Psoas muscle (tissue), 8 donors: Measurements from ENCODE around the gene ACLY. TPM values are rescaled to one million over a fixed set of nuclear protein-coding genes. Genes with fewer than 3 reads are reported as not detected.

Experiments used
- ATAC-seq, 4 donors: fragments of 200-7000 bp; cut with Tn5 transposase; one replicate each; pipeline ENCODE4 v1.9.1; 2020; ENCODE audit warnings: moderate library complexity in 3 of 4, mild to moderate bottlenecking in 2 of 4
- DNase-seq, 2 donors: peaks; one replicate each; pipeline ENCODE4 v3.0.0-alpha.2; 2020
- H3K27ac ChIP-seq: fragments of 200-600 bp; one replicate; pipeline ENCODE4 v1.8.0; 2022
- H3K27me3 ChIP-seq, 3 donors: fragments of 200-600 bp in 1 of 3; one replicate each; pipeline versions ENCODE4 v1.6.1 to v1.8.0; 2013 to 2022; ENCODE audit warnings: low read length in 2 of 3, mild to moderate bottlenecking in 2 of 3, moderate library complexity in 1 of 3; ENCODE audit not compliant: insufficient read depth in 3 of 3
- H3K36me3 ChIP-seq, 2 donors: fragments of 200-600 bp in 1 of 2; one replicate each; pipeline versions ENCODE4 v1.6.1 to v1.8.0; 2013 to 2022; ENCODE audit warnings: low read depth in 1 of 2, mild to moderate bottlenecking in 1 of 2, moderate library complexity in 1 of 2; ENCODE audit not compliant: insufficient read depth in 1 of 2
- H3K4me1 ChIP-seq: fragments of 200-600 bp; one replicate; pipeline ENCODE4 v1.8.0; 2022
- H3K4me3 ChIP-seq: fragments of 200-600 bp; one replicate; pipeline ENCODE4 v1.8.0; 2022; ENCODE audit warnings: mild to moderate bottlenecking
- H3K9me3 ChIP-seq: fragments of 200-600 bp; one replicate; pipeline ENCODE4 v1.8.0; 2022
- WGBS, 3 donors: extraction: QIAGEN DNeasy Blood & Tissue Kit; methylation state at CpG; one replicate each; pipeline versions ENCODE4 v1.1.6 to v1.1.7; 2013; 5-methylcytosine and 5-hydroxymethylcytosine counted together
- intact Hi-C, 2 donors: fragments of 100-400 bp; cut with DNase I; formaldehyde crosslinking; loops; one replicate each; pipeline versions ENCODE4 v1.11.0 to v1.14.2; 2022
- polyA plus RNA-seq, 3 donors: library from polyadenylated mRNA; stranded (reverse); fragments of 200-250 nt; gene quantifications; one replicate each; pipeline ENCODE4 v1.2.3, GENCODE V29; 2013
- total RNA-seq, 4 donors: library from RNA; stranded (reverse); fragmentation: NEBNext Ultra II Directional in 2 of 4; extraction: Animal tissue kit (Norgen Biotek cat#: 25700) in 2 of 4; gene quantifications; one replicate each; pipeline versions ENCODE4 v1.2.1 to v1.2.4, GENCODE V29; 2021 to 2023
- TF ChIP-seq, protein P1 (sequence below): fragments of 200-600 bp; IDR thresholded peaks from one replicate; pipeline ENCODE4 v1.8.0; 2022; ENCODE audit warnings: antibody characterized with exemption
- donor health status: healthy with polysubstance abuse.
- donor health status: DM: no; HTN: no; CAD: no; lungs with moderate emphysema.
- donor health status: Bipolar disorder and iron deficiency.
- donor health status: healthy.
- donor health status: DM: yes; HTN: yes; CAD: no.
- donor health status: DM: no; HTN: no; CAD: no.
- donor health status: DM: no; HTN: no; CAD: no.
- donor health status: DM: yes; HTN: yes; CAD: no.

Gene ACLY
- total and polyA plus RNA-seq, 7 donors, result 10.5 to 24.1 (median 20.2) TPM

DNA sequence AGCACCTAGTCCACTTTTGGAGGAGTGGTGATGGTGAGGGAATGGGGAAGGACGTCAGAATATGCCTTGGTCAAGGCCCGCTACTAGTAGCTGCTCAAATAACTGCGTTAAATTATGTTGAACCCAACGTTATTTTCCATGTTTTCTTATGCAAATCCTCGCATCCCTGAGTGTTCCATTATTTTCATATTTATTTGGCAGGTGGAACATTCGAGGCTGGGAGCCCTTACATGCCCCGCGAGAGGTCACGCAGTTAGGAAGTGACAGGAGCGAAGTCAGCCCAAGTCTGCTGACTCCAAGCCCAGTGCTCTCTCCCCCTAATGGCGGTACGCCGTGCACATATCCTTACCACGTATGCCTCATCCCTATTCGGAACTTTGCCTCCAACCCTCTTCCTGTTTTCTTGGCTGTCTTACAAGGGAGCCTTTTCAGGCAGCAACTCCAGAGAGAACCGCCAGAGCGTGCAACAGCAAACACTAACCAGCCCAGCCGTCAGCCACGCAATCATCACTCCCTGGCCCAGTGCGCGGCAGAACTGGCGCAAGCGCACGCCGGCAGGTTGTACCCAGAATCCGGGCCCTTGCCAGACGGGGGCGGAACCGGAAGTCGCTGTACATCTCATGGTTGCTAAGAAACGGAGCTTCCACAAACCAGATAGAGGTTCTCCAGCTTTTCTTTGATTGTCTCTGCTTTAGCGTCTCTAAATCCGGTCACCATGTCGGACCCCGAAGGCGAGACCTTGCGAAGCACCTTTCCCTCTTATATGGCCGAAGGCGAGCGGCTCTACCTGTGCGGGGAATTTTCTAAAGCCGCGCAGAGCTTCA is 11.5 kb upstream of the ACLY start, which contains the start of gene ODAD4:
TSS of gene ODAD4 (plus strand) at position 609 of the 824 bp plus-strand sequence. CDS start at position 716, 107 bp downstream.
- DNase-seq (peak; percentile 99), ATAC-seq (peak; percentile 99)
- Histone ChIP-seq H3K27me3 (no peaks in the 10 kb centered on the region), H3K27ac (peak within 1 kb of the TSS; percentile 90), H3K4me1 (peaks cover 7% of the 10 kb centered on the region), H3K9me3 (no peaks in the 10 kb centered on the region), H3K4me3 (peak within 1 kb of the TSS; percentile 77), H3K36me3 (no peaks in the 10 kb centered on the region)
- intact Hi-C loops, result no loop called here
- WGBS, 3 donors, result 1 to 2% (median 2%) methylated on average over 43 of the region's 43 CpGs
- TF ChIP-seq, protein P1, sequence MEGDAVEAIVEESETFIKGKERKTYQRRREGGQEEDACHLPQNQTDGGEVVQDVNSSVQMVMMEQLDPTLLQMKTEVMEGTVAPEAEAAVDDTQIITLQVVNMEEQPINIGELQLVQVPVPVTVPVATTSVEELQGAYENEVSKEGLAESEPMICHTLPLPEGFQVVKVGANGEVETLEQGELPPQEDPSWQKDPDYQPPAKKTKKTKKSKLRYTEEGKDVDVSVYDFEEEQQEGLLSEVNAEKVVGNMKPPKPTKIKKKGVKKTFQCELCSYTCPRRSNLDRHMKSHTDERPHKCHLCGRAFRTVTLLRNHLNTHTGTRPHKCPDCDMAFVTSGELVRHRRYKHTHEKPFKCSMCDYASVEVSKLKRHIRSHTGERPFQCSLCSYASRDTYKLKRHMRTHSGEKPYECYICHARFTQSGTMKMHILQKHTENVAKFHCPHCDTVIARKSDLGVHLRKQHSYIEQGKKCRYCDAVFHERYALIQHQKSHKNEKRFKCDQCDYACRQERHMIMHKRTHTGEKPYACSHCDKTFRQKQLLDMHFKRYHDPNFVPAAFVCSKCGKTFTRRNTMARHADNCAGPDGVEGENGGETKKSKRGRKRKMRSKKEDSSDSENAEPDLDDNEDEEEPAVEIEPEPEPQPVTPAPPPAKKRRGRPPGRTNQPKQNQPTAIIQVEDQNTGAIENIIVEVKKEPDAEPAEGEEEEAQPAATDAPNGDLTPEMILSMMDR, result peak; percentile 49

DNA sequence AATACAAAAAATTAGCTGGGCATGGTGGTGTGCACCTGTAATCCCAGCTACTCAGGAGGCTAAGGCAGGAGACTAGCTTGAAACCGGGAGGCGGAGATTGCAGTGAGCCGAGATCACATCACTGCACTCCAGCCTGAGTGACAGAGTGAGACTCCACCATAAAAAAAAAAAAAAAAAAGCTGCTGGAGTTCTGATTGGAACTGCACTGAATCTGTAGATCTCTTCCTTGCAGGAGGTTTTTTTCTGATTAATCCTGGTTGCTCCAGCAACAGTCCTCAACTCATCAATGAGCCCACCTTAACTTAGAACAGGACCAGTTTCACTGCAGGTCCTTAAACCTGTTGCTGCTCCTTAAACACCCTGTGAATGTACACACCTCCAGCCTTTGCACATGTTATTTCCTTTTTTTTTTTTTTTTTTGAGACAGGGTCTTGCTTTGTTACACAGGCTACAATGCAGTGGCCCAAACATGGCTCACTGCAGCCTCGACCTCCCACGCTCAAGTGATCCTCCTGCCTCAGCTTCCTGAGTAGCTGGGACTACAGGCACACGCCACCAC is 10.0 kb upstream of the ACLY start:
- no peak for ATAC-seq

DNA sequence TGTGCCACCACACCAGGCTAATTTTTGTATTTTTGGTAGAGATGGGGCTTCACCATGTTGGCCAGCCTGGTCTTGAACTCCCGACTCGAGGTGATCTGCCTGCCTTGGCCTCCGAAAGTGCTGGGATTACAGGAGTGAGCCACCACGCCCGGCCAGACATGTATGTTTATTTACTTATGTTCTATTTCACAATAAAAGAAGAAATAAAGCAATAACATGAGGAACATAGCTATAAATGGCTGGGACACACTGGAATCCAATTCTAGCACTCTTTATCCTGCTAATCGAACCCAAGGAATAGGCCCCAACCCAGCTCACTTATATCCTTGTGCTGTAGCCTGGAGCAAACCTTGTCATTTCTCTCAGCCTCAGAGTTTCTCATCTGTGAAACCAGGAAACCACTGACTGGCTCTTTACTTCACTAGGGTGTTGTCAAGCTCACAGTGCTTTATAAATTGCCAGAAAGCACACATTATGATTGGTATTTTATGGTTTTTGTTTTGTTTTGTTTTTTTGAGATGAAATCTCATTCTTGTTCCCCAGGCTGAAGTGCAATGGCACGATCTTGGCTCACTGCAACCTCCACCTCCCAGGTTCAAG is 7.3 kb upstream of the ACLY start:
- ATAC-seq (no peak), DNase-seq (no peak)
- TF ChIP-seq, protein P1, result no peak
- no peaks in the 10 kb centered on the region for H3K9me3 ChIP-seq
- H3K4me1 ChIP-seq, result peaks cover 7% of the 10 kb centered on the region
- H3K36me3 ChIP-seq, result no peaks in the 10 kb centered on the region
- WGBS, 3 donors, result 88 to 92% (median 90%) methylated on average over 7 of the region's 7 CpGs
- intact Hi-C loops, result no loop called here
- no peak overlapping the region for H3K27ac ChIP-seq
- H3K4me3 ChIP-seq, result no peak overlapping the region
- H3K27me3 ChIP-seq, result no peaks in the 10 kb centered on the region

More for the DNA sequence above, 10.0 kb upstream of the ACLY start:
- intact Hi-C loops, result no loop called here
- no peaks in the 10 kb centered on the region for H3K9me3 ChIP-seq
- peaks cover 7% of the 10 kb centered on the region for H3K4me1 ChIP-seq
- no peaks in the 10 kb centered on the region for H3K27me3 ChIP-seq
- no peak overlapping the region for H3K4me3 ChIP-seq
- DNase-seq, result no peak
- WGBS, 3 donors, result 74 to 86% (median 76%) methylated on average over 6 of the region's 6 CpGs
- peak overlapping the region; percentile 90 for H3K27ac ChIP-seq
- TF ChIP-seq, protein P1, result no peak
- no peaks in the 10 kb centered on the region for H3K36me3 ChIP-seq

DNA sequence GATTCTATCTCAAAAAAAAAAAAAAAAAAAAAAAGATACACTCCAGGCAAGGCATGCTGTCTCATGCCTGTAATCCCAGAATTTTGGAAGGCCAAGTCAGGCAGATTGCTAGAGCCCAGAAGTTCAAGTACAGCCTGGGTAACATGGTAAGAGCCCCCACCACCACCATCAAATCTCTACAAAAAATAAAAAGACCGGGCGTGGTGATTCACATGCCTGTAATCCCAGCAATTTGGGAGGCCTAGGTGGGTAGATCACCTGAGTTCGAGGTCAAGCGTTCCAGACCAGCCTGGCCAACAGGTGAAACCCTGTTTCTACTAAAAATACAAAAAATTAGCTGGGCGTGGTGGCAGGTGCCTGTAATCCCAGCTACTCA is 1.8 kb upstream of the ACLY start:
- H3K4me3 ChIP-seq, result no peak overlapping the region

More for the DNA sequence above, 1.8 kb upstream of the ACLY start:
- TF ChIP-seq, protein P1, result no peak
- Histone ChIP-seq H3K36me3 (no peaks in the 10 kb centered on the region), H3K27me3 (no peaks in the 10 kb centered on the region), H3K9me3 (no peaks in the 10 kb centered on the region), H3K27ac (no peak overlapping the region), H3K4me1 (peaks cover 15% of the 10 kb centered on the region)
- intact Hi-C loops, result no loop called here
- 84 to 94% (median 93%) methylated on average over 5 of the region's 5 CpGs for WGBS, 3 donors
- ATAC-seq (no peak), DNase-seq (no peak)
